ENCODE data around the gene DHRS1.
"Not testable (repeated sequence)": the region's sequence is repeated elsewhere in the genome, so short reads cannot be mapped to it uniquely, and the experiment has no call there.

DHRS1 gene

GRCh38 chr14:24246765-24247212 is 52.8 kb downstream of the DHRS1 start:
- DNase-seq (ENCODE audit: low read depth), result no peak

- DNase-seq (ENCODE audit: low read depth), result not testable (repeated sequence)
Measured at GRCh38 chr14:24245350-24245749, 54.2 kb downstream of the DHRS1 start.

- DNase-seq (ENCODE audit: low read depth), result no peak
Measured at GRCh38 chr14:24243336-24243836, 56.2 kb downstream of the DHRS1 start.

GRCh38 chr14:24241829-24242443 is 57.6 kb downstream of the DHRS1 start:
- peak; percentile 89 for DNase-seq (ENCODE audit: low read depth)

Data from fibroblast of gingiva (primary cell).